ENCODE results near the gene SNRPA1. TPM values are rescaled to one million over a fixed set of nuclear protein-coding genes. Genes with fewer than 3 reads are reported as not detected.
"Not testable (repeated sequence)": the region's sequence is repeated elsewhere in the genome, so short reads cannot be mapped to it uniquely, and the experiment has no call there.

SNRPA1 gene
- total RNA-seq, 1 donor from 2014 or later = 26.8 TPM

DNA sequence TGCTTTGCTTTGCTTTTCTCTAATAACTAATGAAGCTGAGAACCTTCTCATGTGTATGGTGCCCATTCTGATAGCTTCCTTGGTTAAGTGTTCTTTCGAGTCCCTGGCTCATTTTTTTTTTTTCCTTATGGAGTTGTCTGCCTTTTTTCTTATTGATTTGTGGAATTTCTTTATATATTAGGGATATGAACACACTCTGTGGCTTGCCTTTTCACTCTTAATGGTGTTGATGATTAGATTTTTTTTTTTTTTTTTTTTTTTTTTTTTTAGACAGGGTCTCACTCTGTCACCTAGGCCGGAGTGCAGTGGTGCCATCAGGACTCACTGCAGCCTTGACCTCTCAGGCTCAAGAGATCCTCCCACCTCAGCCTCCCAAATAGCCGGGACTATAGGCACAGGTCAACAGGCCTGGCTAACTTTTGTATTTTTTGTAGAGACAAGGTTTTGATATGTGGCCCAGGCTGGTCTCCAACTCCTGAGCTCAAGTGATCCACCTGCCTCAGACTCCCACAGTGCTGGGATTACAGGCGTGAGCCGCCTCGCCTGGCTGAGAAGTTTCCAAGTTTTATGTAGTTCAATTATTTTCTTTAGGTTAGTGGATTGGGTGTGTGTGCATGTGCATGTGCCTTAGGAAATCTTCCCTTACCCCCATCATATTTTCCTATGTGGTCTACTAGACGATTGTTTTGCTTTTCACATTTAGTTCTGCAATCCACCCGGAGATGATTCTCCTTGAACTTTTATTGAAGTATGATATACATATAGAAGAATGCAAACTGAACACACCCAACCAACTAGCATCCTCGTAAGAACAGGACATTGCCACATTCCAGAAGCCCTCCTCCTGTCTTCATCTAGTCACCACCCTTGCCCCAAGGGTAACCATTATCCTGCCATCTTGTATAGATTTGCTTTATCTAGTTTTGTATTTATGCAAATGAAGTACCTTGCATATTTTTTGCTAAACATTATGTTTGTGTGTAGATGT is 1.7 kb upstream of the SNRPA1 start:
- H3K36me3 ChIP-seq = no peaks in the 10 kb centered on the region
- peak overlapping the region; percentile 87 for H3K4me3 ChIP-seq
- no peaks in the 10 kb centered on the region for H3K9me3 ChIP-seq (replicated peaks)
- TF ChIP-seq, protein P1, sequence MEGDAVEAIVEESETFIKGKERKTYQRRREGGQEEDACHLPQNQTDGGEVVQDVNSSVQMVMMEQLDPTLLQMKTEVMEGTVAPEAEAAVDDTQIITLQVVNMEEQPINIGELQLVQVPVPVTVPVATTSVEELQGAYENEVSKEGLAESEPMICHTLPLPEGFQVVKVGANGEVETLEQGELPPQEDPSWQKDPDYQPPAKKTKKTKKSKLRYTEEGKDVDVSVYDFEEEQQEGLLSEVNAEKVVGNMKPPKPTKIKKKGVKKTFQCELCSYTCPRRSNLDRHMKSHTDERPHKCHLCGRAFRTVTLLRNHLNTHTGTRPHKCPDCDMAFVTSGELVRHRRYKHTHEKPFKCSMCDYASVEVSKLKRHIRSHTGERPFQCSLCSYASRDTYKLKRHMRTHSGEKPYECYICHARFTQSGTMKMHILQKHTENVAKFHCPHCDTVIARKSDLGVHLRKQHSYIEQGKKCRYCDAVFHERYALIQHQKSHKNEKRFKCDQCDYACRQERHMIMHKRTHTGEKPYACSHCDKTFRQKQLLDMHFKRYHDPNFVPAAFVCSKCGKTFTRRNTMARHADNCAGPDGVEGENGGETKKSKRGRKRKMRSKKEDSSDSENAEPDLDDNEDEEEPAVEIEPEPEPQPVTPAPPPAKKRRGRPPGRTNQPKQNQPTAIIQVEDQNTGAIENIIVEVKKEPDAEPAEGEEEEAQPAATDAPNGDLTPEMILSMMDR (IDR thresholded peaks at IDR 0.05; ENCODE audit: borderline replicate concordance) = no peak
- H3K27me3 ChIP-seq (ENCODE audit: low read depth) = no peaks in the 10 kb centered on the region
- H3K4me1 ChIP-seq = peaks cover 48% of the 10 kb centered on the region
- DNase-seq = no peak
- no peak overlapping the region for H3K27ac ChIP-seq (replicated peaks)
- intact Hi-C loops (cut with micrococcal nuclease) = loop anchor here (2.0 kb wide), 1 partner anchor 344 kb away; no protein-coding TSS in a partner anchor

DNA sequence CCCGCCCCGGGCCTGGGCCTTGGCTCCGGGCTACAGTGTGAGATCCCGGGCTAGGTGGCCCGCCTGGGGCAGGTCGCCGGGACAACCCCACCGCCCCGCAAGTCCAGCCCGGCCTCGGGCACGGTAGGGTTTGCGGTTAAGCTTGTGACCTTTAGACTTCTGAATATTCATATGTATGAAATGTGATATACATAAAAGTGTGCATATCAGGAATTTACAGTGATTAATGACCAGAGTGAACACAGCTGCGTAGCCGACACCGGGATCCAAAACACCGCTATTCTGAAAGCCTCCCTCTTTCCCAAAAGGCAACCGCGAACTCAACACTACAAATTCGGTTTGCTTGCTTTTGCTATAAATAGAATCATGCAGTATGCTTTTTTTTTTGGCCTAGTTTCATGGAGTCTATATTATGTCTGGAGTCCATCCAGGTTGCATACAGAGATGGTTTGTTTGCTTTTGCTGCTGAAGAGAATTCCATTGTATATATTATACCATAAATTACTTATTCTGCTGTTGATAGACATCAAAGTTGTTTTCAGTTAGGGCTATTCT is 636 bp upstream of the SNRPA1 start:
- H3K4me3 ChIP-seq = peak overlapping the region; percentile 87
- peaks cover 56% of the 10 kb centered on the region for H3K4me1 ChIP-seq
- H3K36me3 ChIP-seq = peaks cover 5% of the 10 kb centered on the region
- H3K27me3 ChIP-seq (ENCODE audit: low read depth) = no peaks in the 10 kb centered on the region
- peak overlapping the region; percentile 95 for H3K27ac ChIP-seq (replicated peaks)
- TF ChIP-seq, protein P1 (IDR thresholded peaks at IDR 0.05; ENCODE audit: borderline replicate concordance) = no peak
- intact Hi-C loops (cut with micrococcal nuclease) = loop anchor here (2.0 kb wide), 1 partner anchor 345 kb away; no protein-coding TSS in a partner anchor
- H3K9me3 ChIP-seq (replicated peaks) = no peaks in the 10 kb centered on the region
- no peak for DNase-seq

DNA sequence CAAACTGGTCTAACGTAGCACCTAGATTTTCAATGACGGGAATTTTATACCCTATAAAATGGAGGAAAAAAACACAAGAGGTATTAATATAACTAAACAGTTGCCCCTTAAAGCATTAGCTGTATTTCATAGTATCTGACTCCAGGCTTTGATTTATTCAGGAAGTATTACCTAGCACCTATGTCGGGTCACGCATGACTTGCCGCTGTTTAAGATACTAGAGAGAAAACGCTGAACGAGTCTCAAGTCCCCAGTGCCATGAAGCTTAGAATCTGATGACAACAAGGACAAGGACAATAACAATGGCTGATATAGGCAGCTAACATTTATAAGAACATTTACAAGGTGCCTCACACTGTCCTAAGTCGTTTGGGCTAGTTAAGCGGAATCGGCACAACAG is 1.9 kb downstream of the SNRPA1 start:
- TF ChIP-seq, protein P1 (IDR thresholded peaks at IDR 0.05; ENCODE audit: borderline replicate concordance) = no peak
- no peaks in the 10 kb centered on the region for H3K27me3 ChIP-seq (ENCODE audit: low read depth)
- intact Hi-C loops (cut with micrococcal nuclease) = no loop called here
- H3K9me3 ChIP-seq (replicated peaks) = no peaks in the 10 kb centered on the region
- H3K36me3 ChIP-seq = peaks cover 14% of the 10 kb centered on the region
- H3K27ac ChIP-seq (replicated peaks) = no peak overlapping the region
- DNase-seq = no peak
- peak overlapping the region; percentile 87 for H3K4me3 ChIP-seq
- H3K4me1 ChIP-seq = peaks cover 52% of the 10 kb centered on the region

DNA sequence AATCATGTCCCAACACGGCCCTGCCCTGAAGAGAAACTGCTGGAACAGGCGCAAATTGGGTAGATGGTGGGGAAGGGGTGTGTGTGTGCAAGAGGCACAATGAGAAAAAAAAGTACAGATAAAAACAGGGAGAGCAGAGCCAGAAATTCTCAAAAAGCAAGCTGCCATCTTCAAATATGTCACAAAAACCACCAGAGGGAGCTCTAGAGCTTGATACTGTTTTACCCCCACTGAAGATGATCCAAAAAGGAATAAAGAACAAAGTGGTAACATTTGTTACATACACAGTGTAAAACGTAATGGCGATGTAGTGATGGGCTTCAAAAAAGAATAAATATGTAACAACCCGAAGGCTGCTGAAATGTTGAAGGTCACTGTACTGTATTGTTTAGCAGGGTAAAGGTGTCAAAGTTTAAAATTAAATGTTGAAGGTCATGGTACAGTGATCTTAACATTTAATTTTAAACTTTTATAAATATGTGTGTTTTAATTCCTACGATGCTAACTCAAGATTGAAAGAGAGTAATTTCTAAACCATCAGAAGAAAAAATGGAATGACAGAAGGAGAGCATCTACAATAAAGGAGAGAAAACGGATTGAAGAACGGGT is 6.0 kb downstream of the SNRPA1 start:
- H3K9me3 ChIP-seq (replicated peaks) = no peaks in the 10 kb centered on the region
- DNase-seq = no peak
- no peaks in the 10 kb centered on the region for H3K27me3 ChIP-seq (ENCODE audit: low read depth)
- intact Hi-C loops (cut with micrococcal nuclease) = no loop called here
- H3K36me3 ChIP-seq = peaks cover 49% of the 10 kb centered on the region
- no peak overlapping the region for H3K27ac ChIP-seq (replicated peaks)
- peaks cover 32% of the 10 kb centered on the region for H3K4me1 ChIP-seq
- TF ChIP-seq, protein P1 (IDR thresholded peaks at IDR 0.05; ENCODE audit: borderline replicate concordance) = peak; percentile 71
- no peak overlapping the region for H3K4me3 ChIP-seq

DNA sequence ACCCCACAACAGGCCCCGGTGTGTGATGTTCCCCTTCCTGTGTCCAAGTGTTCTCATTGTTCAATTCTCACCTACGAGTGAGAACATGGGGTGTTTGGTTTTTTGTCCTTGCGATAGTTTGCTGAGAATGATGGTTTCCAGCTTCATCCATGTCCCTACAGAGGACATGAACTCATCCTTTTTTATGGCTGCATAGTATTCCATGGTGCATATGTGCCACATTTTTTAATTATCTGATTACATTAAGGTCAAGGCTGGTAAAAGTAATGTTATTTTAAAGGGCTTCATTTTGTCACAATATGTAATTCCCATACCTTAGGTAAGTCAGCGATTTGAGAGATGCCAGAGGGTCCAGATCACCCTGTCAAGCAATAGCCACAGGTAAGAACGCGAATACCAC is 7.7 kb downstream of the SNRPA1 start:
- DNase-seq; H3K27me3 ChIP-seq (ENCODE audit: low read depth); H3K9me3 ChIP-seq (replicated peaks); H3K4me3 ChIP-seq; H3K27ac ChIP-seq (replicated peaks); intact Hi-C loops (cut with micrococcal nuclease): not testable (repeated sequence)
- peaks cover 66% of the 10 kb centered on the region for H3K36me3 ChIP-seq
- H3K4me1 ChIP-seq = peaks cover 15% of the 10 kb centered on the region

All from left ventricle myocardium inferior (tissue), 1 donor.